NCI-H82 treated with DMSO at 0.1 percent for 48 hours (cell line): ENCODE measurements around the gene AASS.

Experiments
- DNase-seq: peaks from one replicate; lab custom pipeline; 2025; ENCODE audit not compliant: unreplicated experiment; lab: John Stamatoyannopoulos, UW

AASS gene

GRCh38 chr7:122046402-122046801, 97.6 kb downstream of the AASS start:
- DNase-seq, result no peak

- no peak for DNase-seq
Measured at GRCh38 chr7:122040147-122040546, 103.9 kb downstream of the AASS start.

GRCh38 chr7:122038904-122039303, 105.1 kb downstream of the AASS start:
- no peak for DNase-seq

GRCh38 chr7:122038134-122038533, 105.9 kb downstream of the AASS start:
- DNase-seq, result no peak

GRCh38 chr7:122035876-122036275, 108.2 kb downstream of the AASS start:
- DNase-seq, result no peak

- no peak for DNase-seq
Measured at GRCh38 chr7:122033641-122034040, 110.4 kb downstream of the AASS start.

GRCh38 chr7:122027058-122027457, 117.0 kb downstream of the AASS start:
- DNase-seq, result no peak
